Measurements from ENCODE around the gene HEATR3.

The HEATR3 gene

GRCh38 chr16:50047864-50048263 is 17.9 kb upstream of the HEATR3 start:
- TF ChIP-seq CTCF (conservative IDR thresholded peaks at IDR 0.05; ENCODE audit: low read length) (no peak), EZH2phosphoT487 (IDR thresholded peaks at IDR 0.05; ENCODE audit: borderline replicate concordance) (no peak)
- H3K4me3 ChIP-seq (ENCODE audit: low read length, poor library complexity, severe bottlenecking): no peak overlapping the region
- no peak overlapping the region for H2AFZ ChIP-seq (ENCODE audit: low read length)
- no peaks in the 10 kb centered on the region for H3K27me3 ChIP-seq (ENCODE audit: insufficient read depth, low read length, poor library complexity, severe bottlenecking)
- no peaks in the 10 kb centered on the region for H3K9me2 ChIP-seq (replicated peaks; ENCODE audit: low read depth, low read length)
- no peaks in the 10 kb centered on the region for H4K20me1 ChIP-seq (ENCODE audit: insufficient read depth, low read length, poor library complexity, severe bottlenecking)
- H3F3A ChIP-seq (ENCODE audit: low read depth): no peaks in the 10 kb centered on the region
- no peaks in the 10 kb centered on the region for H3K4me1 ChIP-seq (ENCODE audit: insufficient read depth, low read length, poor library complexity, severe bottlenecking)
- H3K79me2 ChIP-seq (ENCODE audit: insufficient read depth, low read length): no peaks in the 10 kb centered on the region
- H3K36me3 ChIP-seq (ENCODE audit: insufficient read depth, low read length): no peaks in the 10 kb centered on the region
- no peak overlapping the region for H3K4me2 ChIP-seq (ENCODE audit: low read depth, low read length, poor library complexity, severe bottlenecking)
- no peaks in the 10 kb centered on the region for H3K9me3 ChIP-seq (ENCODE audit: insufficient read depth, low read depth, low read length)
- H3K9ac ChIP-seq (ENCODE audit: low read depth, low read length, poor library complexity, severe bottlenecking): no peak overlapping the region

- no peak for TF ChIP-seq CTCF (conservative IDR thresholded peaks at IDR 0.05; ENCODE audit: low read length)
- TF ChIP-seq EZH2phosphoT487 (IDR thresholded peaks at IDR 0.05; ENCODE audit: borderline replicate concordance): no peak
- no peaks in the 10 kb centered on the region for H4K20me1 ChIP-seq (ENCODE audit: insufficient read depth, low read length, poor library complexity, severe bottlenecking)
Measured at GRCh38 chr16:50050802-50051201, 15.0 kb upstream of the HEATR3 start.

GRCh38 chr16:50056226-50056625 is 9.5 kb upstream of the HEATR3 start:
- Histone ChIP-seq H3K79me2 (ENCODE audit: insufficient read depth, low read length) (no peaks in the 10 kb centered on the region), H3K27me3 (ENCODE audit: insufficient read depth, low read length, poor library complexity, severe bottlenecking) (no peaks in the 10 kb centered on the region), H2AFZ (ENCODE audit: low read length) (no peak overlapping the region), H3K4me3 (ENCODE audit: low read length, poor library complexity, severe bottlenecking) (no peak overlapping the region), H3F3A (ENCODE audit: low read depth) (no peaks in the 10 kb centered on the region), H3K36me3 (ENCODE audit: insufficient read depth, low read length) (no peaks in the 10 kb centered on the region), H3K9me3 (ENCODE audit: insufficient read depth, low read depth, low read length) (peaks cover 4% of the 10 kb centered on the region; the same call in 1 of the 2 replicates), H3K4me1 (ENCODE audit: insufficient read depth, low read length, poor library complexity, severe bottlenecking) (no peaks in the 10 kb centered on the region), H4K20me1 (ENCODE audit: insufficient read depth, low read length, poor library complexity, severe bottlenecking) (no peaks in the 10 kb centered on the region), H3K9me2 (replicated peaks; ENCODE audit: low read depth, low read length) (no peaks in the 10 kb centered on the region), H3K4me2 (ENCODE audit: low read depth, low read length, poor library complexity, severe bottlenecking) (no peak overlapping the region), H3K9ac (ENCODE audit: low read depth, low read length, poor library complexity, severe bottlenecking) (no peak overlapping the region)
- TF ChIP-seq CTCF (conservative IDR thresholded peaks at IDR 0.05; ENCODE audit: low read length) (no peak), EZH2phosphoT487 (IDR thresholded peaks at IDR 0.05; ENCODE audit: borderline replicate concordance) (no peak)

More at GRCh38 chr16:50050802-50051201, 15.0 kb upstream of the HEATR3 start:
- H3K9me2 ChIP-seq (replicated peaks; ENCODE audit: low read depth, low read length): no peaks in the 10 kb centered on the region
- no peaks in the 10 kb centered on the region for H3K9me3 ChIP-seq (ENCODE audit: insufficient read depth, low read depth, low read length)
- no peaks in the 10 kb centered on the region for H3K4me1 ChIP-seq (ENCODE audit: insufficient read depth, low read length, poor library complexity, severe bottlenecking)
- H3K4me2 ChIP-seq (ENCODE audit: low read depth, low read length, poor library complexity, severe bottlenecking): no peak overlapping the region
- H3K79me2 ChIP-seq (ENCODE audit: insufficient read depth, low read length): no peaks in the 10 kb centered on the region
- no peak overlapping the region for H2AFZ ChIP-seq (ENCODE audit: low read length)
- no peaks in the 10 kb centered on the region for H3F3A ChIP-seq (ENCODE audit: low read depth)
- no peaks in the 10 kb centered on the region for H3K36me3 ChIP-seq (ENCODE audit: insufficient read depth, low read length)
- H3K9ac ChIP-seq (ENCODE audit: low read depth, low read length, poor library complexity, severe bottlenecking): no peak overlapping the region
- no peak overlapping the region for H3K4me3 ChIP-seq (ENCODE audit: low read length, poor library complexity, severe bottlenecking)
- no peaks in the 10 kb centered on the region for H3K27me3 ChIP-seq (ENCODE audit: insufficient read depth, low read length, poor library complexity, severe bottlenecking)
